Type B pancreatic cell (in vitro differentiated cells): ENCODE measurements around the gene PPP3CA. TPM values are rescaled to one million over a fixed set of nuclear protein-coding genes. Genes with fewer than 3 reads are reported as not detected.
"Not testable (repeated sequence)": the region's sequence is repeated elsewhere in the genome, so short reads cannot be mapped to it uniquely, and the experiment has no call there.

Experiments used
- DNase-seq: peaks from one replicate; pipeline ENCODE4 v3.0.0; 2021; ENCODE audit warnings: mixed read lengths; ENCODE audit not compliant: unreplicated experiment; ENCODE audit errors: extremely low spot score
- H3K27ac Mint-ChIP-seq: 2 replicates; pipeline ENCODE4 v1.8.0; 2021; ENCODE audit warnings: mild to moderate bottlenecking, mixed read lengths
- H3K27me3 Mint-ChIP-seq: 2 replicates; pipeline ENCODE4 v1.8.0; 2021; ENCODE audit warnings: mixed read lengths
- H3K36me3 Mint-ChIP-seq: 2 replicates; pipeline ENCODE4 v1.8.0; 2021; ENCODE audit warnings: mixed read lengths
- H3K4me1 Mint-ChIP-seq: one replicate; pipeline ENCODE4 v1.8.0; 2021; ENCODE audit warnings: mixed read lengths; ENCODE audit not compliant: unreplicated experiment
- H3K4me3 Mint-ChIP-seq: 2 replicates; pipeline ENCODE4 v1.8.0; 2021; ENCODE audit warnings: mild to moderate bottlenecking, mixed read lengths
- H3K9me3 Mint-ChIP-seq: 2 replicates; pipeline ENCODE4 v1.8.0; 2021; ENCODE audit warnings: mixed read lengths
- total RNA-seq: library from RNA; stranded (reverse); gene quantifications from 2 replicates; pipeline ENCODE4 v1.2.1, GENCODE V29; 2021; ENCODE audit warnings: low replicate concordance
- TF ChIP-seq, protein P1 (sequence below): fragments of 200-600 bp; sonication (generic); conservative IDR thresholded peaks from 2 replicates; pipeline ENCODE4 v1.5.0; 2021; ENCODE audit warnings: antibody characterized with exemption, mild to moderate bottlenecking

The PPP3CA gene
- total RNA-seq, 1 donor from 2014 or later = 35.4 TPM

- H3K4me1 Mint-ChIP-seq = peaks cover 5% of the 10 kb centered on the region
- no peak overlapping the region for H3K27ac Mint-ChIP-seq
- TF ChIP-seq, protein P1, sequence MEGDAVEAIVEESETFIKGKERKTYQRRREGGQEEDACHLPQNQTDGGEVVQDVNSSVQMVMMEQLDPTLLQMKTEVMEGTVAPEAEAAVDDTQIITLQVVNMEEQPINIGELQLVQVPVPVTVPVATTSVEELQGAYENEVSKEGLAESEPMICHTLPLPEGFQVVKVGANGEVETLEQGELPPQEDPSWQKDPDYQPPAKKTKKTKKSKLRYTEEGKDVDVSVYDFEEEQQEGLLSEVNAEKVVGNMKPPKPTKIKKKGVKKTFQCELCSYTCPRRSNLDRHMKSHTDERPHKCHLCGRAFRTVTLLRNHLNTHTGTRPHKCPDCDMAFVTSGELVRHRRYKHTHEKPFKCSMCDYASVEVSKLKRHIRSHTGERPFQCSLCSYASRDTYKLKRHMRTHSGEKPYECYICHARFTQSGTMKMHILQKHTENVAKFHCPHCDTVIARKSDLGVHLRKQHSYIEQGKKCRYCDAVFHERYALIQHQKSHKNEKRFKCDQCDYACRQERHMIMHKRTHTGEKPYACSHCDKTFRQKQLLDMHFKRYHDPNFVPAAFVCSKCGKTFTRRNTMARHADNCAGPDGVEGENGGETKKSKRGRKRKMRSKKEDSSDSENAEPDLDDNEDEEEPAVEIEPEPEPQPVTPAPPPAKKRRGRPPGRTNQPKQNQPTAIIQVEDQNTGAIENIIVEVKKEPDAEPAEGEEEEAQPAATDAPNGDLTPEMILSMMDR = no peak
- DNase-seq = no peak
- peaks cover 13% of the 10 kb centered on the region for H3K36me3 Mint-ChIP-seq
- no peak overlapping the region for H3K4me3 Mint-ChIP-seq
- H3K9me3 Mint-ChIP-seq = peaks cover 16% of the 10 kb centered on the region
- no peaks in the 10 kb centered on the region for H3K27me3 Mint-ChIP-seq
Measured at GRCh38 chr4:101186567-101187184, 160.7 kb downstream of the PPP3CA start.

GRCh38 chr4:101184668-101185067 lies 162.7 kb downstream of the PPP3CA start:
- TF ChIP-seq, protein P1 = no peak
- Mint-ChIP-seq H3K27ac (no peak overlapping the region), H3K9me3 (peaks cover 16% of the 10 kb centered on the region), H3K36me3 (peaks cover 13% of the 10 kb centered on the region), H3K4me3 (no peak overlapping the region), H3K4me1 (no peaks in the 10 kb centered on the region), H3K27me3 (no peaks in the 10 kb centered on the region)
- DNase-seq = no peak

DNA sequence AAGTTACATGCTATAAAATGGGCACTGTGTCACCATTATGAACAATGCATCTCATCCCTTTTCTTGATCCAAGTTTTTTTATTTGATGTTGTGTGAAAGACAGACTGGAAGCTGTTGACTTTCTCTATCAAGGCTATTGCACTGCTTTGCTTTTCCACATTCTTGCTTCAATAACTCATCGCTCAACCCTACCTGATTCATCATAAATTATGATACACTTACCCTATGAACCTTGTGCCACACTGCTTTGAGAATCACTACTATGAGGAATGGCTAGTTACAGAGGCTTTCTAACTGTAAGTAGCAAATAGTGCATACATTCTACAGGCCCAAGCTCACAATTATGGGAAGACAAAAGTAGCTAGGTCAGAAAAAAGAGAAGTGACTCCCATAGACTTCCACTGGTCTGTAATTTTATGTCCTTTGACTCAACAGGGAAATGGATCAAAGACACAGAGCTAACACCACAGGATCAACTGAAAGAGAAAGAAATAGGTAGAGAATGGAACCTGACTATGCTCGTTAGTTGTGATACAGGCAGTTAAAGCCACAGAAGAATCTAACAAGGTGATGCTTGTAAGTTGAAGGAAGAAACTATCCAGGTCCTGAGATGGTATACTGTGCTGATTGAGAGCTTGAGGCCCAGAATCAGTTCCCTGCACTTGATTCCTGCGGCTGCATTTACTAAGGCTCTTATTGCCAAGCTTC lies 163.5 kb downstream of the PPP3CA start:
- Mint-ChIP-seq H3K4me1 (no peaks in the 10 kb centered on the region), H3K27ac (peak overlapping the region; percentile 5), H3K27me3 (no peaks in the 10 kb centered on the region), H3K4me3 (no peak overlapping the region), H3K36me3 (peaks cover 13% of the 10 kb centered on the region), H3K9me3 (peaks cover 16% of the 10 kb centered on the region)
- TF ChIP-seq, protein P1 = no peak
- no peak for DNase-seq

DNA sequence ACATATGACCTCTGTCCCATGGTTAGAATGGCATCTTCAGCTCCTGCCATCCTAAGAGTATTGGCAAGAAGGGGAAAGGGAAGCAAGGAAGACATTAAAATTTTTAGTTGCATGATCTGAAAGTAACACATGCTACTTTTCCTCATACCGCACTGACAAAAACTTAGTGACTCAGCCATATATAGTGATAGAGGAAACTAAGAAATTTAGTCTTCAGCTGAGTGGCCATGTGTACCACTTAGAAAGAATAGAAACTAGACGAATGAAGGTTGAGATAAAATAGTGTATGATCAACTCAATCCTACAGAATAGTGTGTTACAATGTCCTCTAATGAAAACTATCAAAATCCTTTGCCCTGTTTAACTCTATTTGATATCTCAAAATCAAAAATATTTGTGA lies 164.1 kb downstream of the PPP3CA start:
- Mint-ChIP-seq H3K36me3 (peaks cover 17% of the 10 kb centered on the region), H3K27ac (no peak overlapping the region), H3K4me1 (no peaks in the 10 kb centered on the region), H3K4me3 (no peak overlapping the region), H3K27me3 (no peaks in the 10 kb centered on the region), H3K9me3 (peaks cover 16% of the 10 kb centered on the region)
- TF ChIP-seq, protein P1 = no peak
- DNase-seq = no peak

- not testable (repeated sequence) for H3K4me1 Mint-ChIP-seq, H3K27ac Mint-ChIP-seq, H3K27me3 Mint-ChIP-seq, H3K4me3 Mint-ChIP-seq, DNase-seq
- peaks cover 16% of the 10 kb centered on the region for H3K9me3 Mint-ChIP-seq
- peaks cover 17% of the 10 kb centered on the region for H3K36me3 Mint-ChIP-seq
Measured at GRCh38 chr4:101182688-101183087, 164.6 kb downstream of the PPP3CA start.

GRCh38 chr4:101178731-101179130 lies 168.6 kb downstream of the PPP3CA start:
- Mint-ChIP-seq H3K4me1 (peaks cover 5% of the 10 kb centered on the region), H3K27ac (no peak overlapping the region), H3K9me3 (peaks cover 14% of the 10 kb centered on the region), H3K36me3 (peaks cover 17% of the 10 kb centered on the region), H3K4me3 (no peak overlapping the region), H3K27me3 (no peaks in the 10 kb centered on the region)
- DNase-seq = no peak
- TF ChIP-seq, protein P1 = no peak
